Measurements from ENCODE around the gene GLT6D1. TPM values are rescaled to one million over a fixed set of nuclear protein-coding genes. Genes with fewer than 3 reads are reported as not detected.

The GLT6D1 gene
- total RNA-seq, 1 donor from 2014 or later = not detected

DNA sequence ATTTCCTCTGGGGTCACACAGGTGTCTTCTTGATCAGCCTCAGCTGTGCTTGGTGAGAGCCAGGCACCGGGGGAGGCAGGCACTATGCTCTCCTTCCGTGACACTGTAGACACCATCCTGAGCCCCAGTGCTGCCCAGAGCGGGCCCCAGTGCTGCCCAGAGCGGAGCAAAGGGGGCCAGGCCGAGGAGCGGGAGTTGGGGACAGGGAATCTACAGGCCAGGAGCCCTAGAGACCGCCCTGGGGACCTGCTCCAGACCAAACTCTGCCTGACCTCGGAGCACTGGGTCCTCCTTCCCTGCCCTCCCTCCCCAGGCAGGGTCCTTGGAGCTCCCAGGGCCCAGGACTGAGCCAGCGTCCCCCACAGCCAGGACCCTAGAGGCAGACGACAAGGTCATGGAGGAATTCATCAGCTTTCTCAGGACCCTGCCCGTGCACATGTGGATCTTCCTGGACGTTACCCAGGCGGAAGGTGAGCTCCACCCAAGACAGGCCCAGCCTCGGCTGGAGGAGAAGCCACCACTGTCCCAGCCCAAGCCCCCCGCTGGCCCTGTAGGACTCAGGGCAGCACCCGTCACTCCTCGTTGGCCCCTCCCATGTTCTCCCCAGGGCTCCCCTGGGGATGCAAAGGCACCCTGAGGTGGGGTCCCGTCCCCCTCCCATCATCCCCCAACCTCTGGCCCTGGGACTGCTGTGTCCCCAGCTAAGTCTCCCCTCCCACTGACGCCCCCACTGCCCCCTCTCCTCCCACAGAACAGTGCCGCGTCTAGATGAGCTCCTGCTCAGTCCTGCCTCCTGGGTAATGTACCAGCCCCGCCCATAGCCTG, 47.6 kb downstream of the GLT6D1 start:
- Histone ChIP-seq H3K9me3 (replicated peaks) (peaks cover 24% of the 10 kb centered on the region), H3K27ac (replicated peaks) (no peak overlapping the region), H3K36me3 (no peaks in the 10 kb centered on the region), H3K4me3 (no peak overlapping the region), H3K4me1 (no peaks in the 10 kb centered on the region), H3K27me3 (ENCODE audit: low read depth) (peaks cover 44% of the 10 kb centered on the region)
- intact Hi-C loops (cut with micrococcal nuclease) = no loop called here
- DNase-seq = no peak
- no peak for TF ChIP-seq CTCF (IDR thresholded peaks at IDR 0.05; ENCODE audit: borderline replicate concordance)

- Histone ChIP-seq H3K27me3 (ENCODE audit: low read depth) (peaks cover 49% of the 10 kb centered on the region), H3K4me1 (no peaks in the 10 kb centered on the region), H3K4me3 (no peak overlapping the region), H3K27ac (replicated peaks) (no peak overlapping the region), H3K9me3 (replicated peaks) (peaks cover 15% of the 10 kb centered on the region), H3K36me3 (no peaks in the 10 kb centered on the region)
- no peak for TF ChIP-seq CTCF (IDR thresholded peaks at IDR 0.05; ENCODE audit: borderline replicate concordance)
- DNase-seq = no peak
- intact Hi-C loops (cut with micrococcal nuclease) = no loop called here
These were observed 48.8 kb downstream of the GLT6D1 start for GRCh38 chr9:135590486-135591079.

DNA sequence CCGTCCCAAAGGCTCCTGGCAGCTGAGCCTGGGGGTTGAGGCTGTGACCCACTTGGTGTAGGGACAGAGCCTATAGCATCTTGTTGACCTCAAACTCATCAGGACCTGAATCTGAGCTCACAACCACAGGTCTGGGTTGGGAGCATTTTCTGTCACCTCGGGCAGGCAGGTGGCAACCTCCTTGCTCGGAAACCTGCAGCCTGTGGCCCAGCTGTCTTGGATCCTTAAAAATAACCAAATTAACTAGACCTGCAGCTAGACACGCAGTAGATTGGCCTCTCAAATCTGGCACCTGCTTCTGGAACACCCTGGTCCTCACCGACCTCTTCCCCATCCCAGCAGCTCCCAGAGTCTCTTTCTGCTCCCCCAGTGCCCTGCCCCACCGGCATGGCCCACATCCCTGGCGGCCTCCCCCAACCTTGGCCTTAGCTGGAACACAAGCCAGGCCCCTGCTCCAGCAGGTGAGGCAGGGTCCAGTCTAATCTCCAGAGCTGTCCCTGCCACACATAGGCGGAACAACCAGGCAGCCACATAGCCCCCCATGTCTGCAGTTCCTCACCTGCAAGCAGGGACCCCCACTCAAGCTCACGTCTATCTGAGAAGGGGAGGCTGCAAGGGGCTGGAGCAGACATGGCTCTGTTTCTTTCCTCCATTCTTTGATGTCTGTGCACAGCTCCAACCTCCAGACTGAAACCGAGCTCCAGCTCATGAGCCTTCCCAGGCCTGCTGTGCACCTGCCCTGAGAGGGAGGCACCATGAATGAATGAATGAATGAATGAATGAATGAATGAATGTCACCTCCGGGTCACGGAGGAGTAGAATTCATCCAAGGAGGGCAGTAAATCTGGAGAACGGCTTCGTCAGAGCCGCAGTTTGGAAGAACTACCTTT, 49.5 kb downstream of the GLT6D1 start:
- DNase-seq = no peak
- H3K4me1 ChIP-seq = no peaks in the 10 kb centered on the region
- H3K36me3 ChIP-seq = no peaks in the 10 kb centered on the region
- H3K27me3 ChIP-seq (ENCODE audit: low read depth) = peaks cover 50% of the 10 kb centered on the region
- TF ChIP-seq CTCF (IDR thresholded peaks at IDR 0.05; ENCODE audit: borderline replicate concordance) = no peak
- intact Hi-C loops (cut with micrococcal nuclease) = no loop called here
- H3K27ac ChIP-seq (replicated peaks) = no peak overlapping the region
- H3K4me3 ChIP-seq = no peak overlapping the region
- H3K9me3 ChIP-seq (replicated peaks) = peaks cover 7% of the 10 kb centered on the region

- no peak for DNase-seq
- Histone ChIP-seq H3K27ac (replicated peaks) (no peak overlapping the region), H3K27me3 (ENCODE audit: low read depth) (peaks cover 50% of the 10 kb centered on the region), H3K4me3 (no peak overlapping the region), H3K4me1 (no peaks in the 10 kb centered on the region), H3K36me3 (no peaks in the 10 kb centered on the region), H3K9me3 (replicated peaks) (no peaks in the 10 kb centered on the region)
- intact Hi-C loops (cut with micrococcal nuclease) = no loop called here
- TF ChIP-seq CTCF (IDR thresholded peaks at IDR 0.05; ENCODE audit: borderline replicate concordance) = no peak
These were observed 50.3 kb downstream of the GLT6D1 start for GRCh38 chr9:135588886-135589595.

- no peak overlapping the region for H3K4me3 ChIP-seq
- TF ChIP-seq CTCF (IDR thresholded peaks at IDR 0.05; ENCODE audit: borderline replicate concordance) = no peak
- intact Hi-C loops (cut with micrococcal nuclease) = no loop called here
- no peaks in the 10 kb centered on the region for H3K4me1 ChIP-seq
- no peak overlapping the region for H3K27ac ChIP-seq (replicated peaks)
- no peak for DNase-seq
- H3K27me3 ChIP-seq (ENCODE audit: low read depth) = peaks cover 56% of the 10 kb centered on the region
- no peaks in the 10 kb centered on the region for H3K9me3 ChIP-seq (replicated peaks)
- H3K36me3 ChIP-seq = no peaks in the 10 kb centered on the region
These were observed 51.0 kb downstream of the GLT6D1 start for GRCh38 chr9:135588371-135588770.

Measured in left ventricle myocardium inferior (tissue), 1 donor.